Measurements from ENCODE around the gene MMADHC.

GRCh38 chr2:149526689-149527088 is 60.9 kb downstream of the MMADHC start:
- TF ChIP-seq CTCF (IDR thresholded peaks at IDR 0.05 in 2 of 3, conservative IDR thresholded peaks at IDR 0.05 in 1 of 3; ENCODE audit: insufficient read depth in 2 of 3, low read depth in 1 of 3, low read length in 3 of 3) (no peak), POLR3G (IDR thresholded peaks at IDR 0.05; ENCODE audit: extremely low read depth, insufficient read length, insufficient replicate concordance) (no peak), FOXA1 (IDR thresholded peaks at IDR 0.05; ENCODE audit: borderline replicate concordance) (no peak), POLR2A (conservative IDR thresholded peaks at IDR 0.05) (no peak), JUNB (CRISPR knock-in tag; conservative IDR thresholded peaks at IDR 0.05) (no peak), ZNF121 (CRISPR knock-in tag; conservative IDR thresholded peaks at IDR 0.05) (no peak), MXD1 (CRISPR knock-in tag; IDR thresholded peaks at IDR 0.05; ENCODE audit: borderline replicate concordance, poor library complexity, severe bottlenecking) (no peak), SP1 (CRISPR knock-in tag; IDR thresholded peaks at IDR 0.05) (no peak), MEF2D (tag; conservative IDR thresholded peaks at IDR 0.05; ENCODE audit: low read depth) (no peak)

Measured in K562 (cell line).